NCI-H2196 treated with DMSO at 0.1 percent for 48 hours (cell line): ENCODE measurements around the gene NCAPD3.
"Not testable (repeated sequence)": the region's sequence is repeated elsewhere in the genome, so short reads cannot be mapped to it uniquely, and the experiment has no call there.

Source experiments
- DNase-seq: peaks from one replicate; lab custom pipeline; 2025; ENCODE audit not compliant: unreplicated experiment; lab: John Stamatoyannopoulos, UW

NCAPD3 gene

GRCh38 chr11:134223836-134224709, at the start of gene NCAPD3, which contains the start of gene VPS26B:
Gene NCAPD3, minus strand, starts transcription at chr11:134223967. Its CDS starts 41 bp downstream, at chr11:134223926.
Gene VPS26B, plus strand, starts transcription at chr11:134224671. Its CDS starts 452 bp downstream, at chr11:134225123.
- peak; percentile 92 for DNase-seq

- no peak for DNase-seq
These were observed 49.5 kb upstream of the NCAPD3 start for GRCh38 chr11:134273317-134273712.

- no peak for DNase-seq
These were observed 48.9 kb upstream of the NCAPD3 start for GRCh38 chr11:134272381-134273316.

GRCh38 chr11:134271978-134272377, 48.2 kb upstream of the NCAPD3 start:
- no peak for DNase-seq

GRCh38 chr11:134270250-134270714, 46.5 kb upstream of the NCAPD3 start:
- DNase-seq = no peak

- DNase-seq = no peak
These were observed 44.2 kb upstream of the NCAPD3 start for GRCh38 chr11:134267966-134268365.

- DNase-seq = no peak
These were observed 43.7 kb upstream of the NCAPD3 start for GRCh38 chr11:134267461-134267860.

- no peak for DNase-seq
These were observed 43.1 kb upstream of the NCAPD3 start for GRCh38 chr11:134266841-134267251.

GRCh38 chr11:134266440-134266839, 42.7 kb upstream of the NCAPD3 start:
- no peak for DNase-seq

GRCh38 chr11:134264966-134265764, 41.4 kb upstream of the NCAPD3 start:
- DNase-seq = no peak

- DNase-seq = peak; percentile 14
These were observed 38.1 kb upstream of the NCAPD3 start for GRCh38 chr11:134261626-134262488.

GRCh38 chr11:134260983-134261382, 37.2 kb upstream of the NCAPD3 start:
- DNase-seq = no peak

- no peak for DNase-seq
These were observed 36.7 kb upstream of the NCAPD3 start for GRCh38 chr11:134260503-134260902.

- DNase-seq = no peak
These were observed 34.8 kb upstream of the NCAPD3 start for GRCh38 chr11:134258577-134258976.

GRCh38 chr11:134257101-134257500, 33.3 kb upstream of the NCAPD3 start:
- DNase-seq = no peak

GRCh38 chr11:134255184-134255561, 31.4 kb upstream of the NCAPD3 start:
- DNase-seq = not testable (repeated sequence)

- no peak for DNase-seq
These were observed 30.8 kb upstream of the NCAPD3 start for GRCh38 chr11:134254433-134255183.

GRCh38 chr11:134253188-134253993, 29.6 kb upstream of the NCAPD3 start, which contains the start of the genes ACAD8 and THYN1:
Gene ACAD8, plus strand, starts transcription at chr11:134253568. Its CDS starts 33 bp downstream, at chr11:134253601.
Gene THYN1, minus strand, starts transcription at chr11:134253352. Its CDS starts 470 bp downstream, at chr11:134252882.
- peak; percentile 88 for DNase-seq
